ENCODE results near the gene PRLH.

DNA sequence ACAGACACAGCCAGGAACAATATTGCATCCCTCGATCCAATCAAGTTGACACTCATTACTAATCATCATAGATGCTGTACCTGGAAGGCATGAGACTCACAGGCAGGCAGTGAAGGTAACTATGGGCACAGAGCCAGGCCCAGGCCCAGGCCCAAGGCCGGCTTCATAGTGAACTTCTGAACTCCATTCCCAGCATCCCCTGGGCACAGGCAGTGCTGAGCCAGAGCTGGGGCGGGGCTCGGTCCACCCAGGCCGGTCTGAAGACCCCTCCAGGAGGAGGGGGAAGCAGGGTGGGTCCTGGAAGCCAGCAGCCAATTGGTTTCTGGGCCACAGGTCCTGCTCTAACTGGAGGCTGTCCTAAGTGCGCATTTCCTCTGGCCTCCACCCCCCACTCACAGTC, 41.7 kb upstream of the PRLH start:
- no peak for TF ChIP-seq POLR2A (IDR thresholded peaks at IDR 0.05; ENCODE audit: low read length)
- no peak for TF ChIP-seq GATA1 (IDR thresholded peaks at IDR 0.05; ENCODE audit: low read depth, low read length)

Measured in erythroblast (primary cell).